K562 (cell line): ENCODE results near the gene FGFBP3. TPM values are rescaled to one million over a fixed set of nuclear protein-coding genes. Genes with fewer than 3 reads are reported as not detected.
A peak's percentile ranks its signal among the peaks of the same experiment; 100 is the strongest.

Experiments used
- ATAC-seq: fragments of 200-7000 bp; cut with Tn5 transposase; 3 replicates; pipeline ENCODE4 v1.9.1; 2020; ENCODE audit warnings: moderate library complexity
- BruUV-seq: library from RNA; stranded (reverse); fragments of 400-500 nt; replicated peaks from 2 replicates; lab custom pipeline; 2021; lab: Mats Ljungman, UMichigan
- CTCF ChIA-PET: fragments of 300-600 bp; formaldehyde crosslinking; extraction: SDS; loops from one replicate; lab custom pipeline; 2021; ENCODE audit warnings: low intra/inter-chr PET ratio; lab: Yijun Ruan, JAX
- POLR2A ChIA-PET: fragments of 300-600, 350-650 bp; sonication (Branson Sonifier 250); formaldehyde crosslinking; extraction: SDS; loops from one replicate; lab custom pipeline; 2021; ENCODE audit warnings: antibody characterized with exemption, inconsistent platforms; lab: Yijun Ruan, JAX
- DNase-seq, 4 experiments: peaks; one replicate each; pipeline versions ENCODE4 v3.0.0 to v3.0.0-alpha.2; 2011 to 2018; ENCODE audit warnings: low spot score in 3 of 4, mixed read lengths in 3 of 4; ENCODE audit errors: extremely low read depth in 1 of 4
- FAIRE-seq: peaks from 2 replicates; lab custom pipeline; 2011; peaks lifted over from hg19 to GRCh38; lab: Jason Lieb, UNC
- H2AFZ ChIP-seq: 2 replicates; pipeline ENCODE4 v1.6.0; 2011; ENCODE audit warnings: low read depth, low read length, control low read depth, inconsistent platforms
- H3K27ac ChIP-seq: fragments of 200-600 bp; 3 replicates; pipeline ENCODE4 v1.8.0; 2011; ENCODE audit warnings: low read depth, mild to moderate bottlenecking, control low read depth, inconsistent platforms, low read length, moderate library complexity, mixed read lengths; ENCODE audit errors: extremely low read depth
- H3K27me3 ChIP-seq, 2 experiments: fragments of 300-600 bp in 1 of 2; 2 replicates in 1 of 2; 3 replicates in 1 of 2; pipeline versions ENCODE4 v1.6.0 to v1.8.0; 2011; ENCODE audit warnings: inconsistent platforms in 2 of 2, low read length in 2 of 2, mild to moderate bottlenecking in 1 of 2, mixed read lengths in 1 of 2, moderate library complexity in 1 of 2; ENCODE audit not compliant: control insufficient read depth in 2 of 2, insufficient read depth in 2 of 2
- H3K36me3 ChIP-seq: fragments of 300-600 bp; 3 replicates; pipeline ENCODE4 v1.8.0; 2011; ENCODE audit warnings: mild to moderate bottlenecking, low read length, inconsistent platforms; ENCODE audit not compliant: control insufficient read depth, insufficient read depth
- H3K4me1 ChIP-seq, 2 experiments: fragments of 200-600 bp in 1 of 2; replicated peaks in 1 of 2; 2 replicates in 1 of 2; 3 replicates in 1 of 2; pipeline versions ENCODE4 v1.5.1 to v1.8.0; 2011; ENCODE audit warnings: inconsistent platforms in 2 of 2, low read length in 2 of 2, mild to moderate bottlenecking in 1 of 2, mixed read lengths in 1 of 2, moderate library complexity in 1 of 2; ENCODE audit not compliant: control insufficient read depth in 2 of 2, insufficient read depth in 2 of 2
- H3K4me2 ChIP-seq: 2 replicates; pipeline ENCODE4 v1.6.1; 2011; ENCODE audit warnings: low read length, control low read depth, inconsistent platforms, mixed read lengths; ENCODE audit not compliant: insufficient read depth
- H3K4me3 ChIP-seq: fragments of 200-600 bp; sonication (generic), shearing (Covaris generic); 2 replicates; pipeline ENCODE4 v1.5.1; 2016; ENCODE audit warnings: control low read depth, inconsistent platforms
- H3K79me2 ChIP-seq: fragments of 200-600 bp; 3 replicates; pipeline ENCODE4 v1.8.0; 2011; ENCODE audit warnings: low read length, inconsistent platforms; ENCODE audit not compliant: control insufficient read depth, insufficient read depth
- H3K9ac ChIP-seq, 2 experiments: 2 replicates each; pipeline versions ENCODE4 v1.6.0 to v1.6.1; 2011; ENCODE audit warnings: low read depth in 2 of 2, low read length in 2 of 2, control low read depth in 1 of 2, inconsistent platforms in 1 of 2, mild to moderate bottlenecking in 1 of 2, mixed read lengths in 1 of 2; ENCODE audit not compliant: insufficient read depth in 1 of 2
- H3K9me1 ChIP-seq: one replicate; pipeline ENCODE4 v1.6.0; 2011; ENCODE audit warnings: inconsistent platforms, mild to moderate bottlenecking, low read length, moderate library complexity; ENCODE audit not compliant: control insufficient read depth, insufficient read depth
- H3K9me3 ChIP-seq: replicated peaks from 2 replicates; pipeline ENCODE4 v1.5.1; 2011; ENCODE audit warnings: low read depth, low read length, inconsistent platforms; ENCODE audit not compliant: control insufficient read depth, insufficient read depth
- H4K20me1 ChIP-seq: replicated peaks from 2 replicates; pipeline ENCODE4 v1.6.1; 2011; ENCODE audit warnings: low read length, inconsistent platforms, mixed read lengths; ENCODE audit not compliant: control insufficient read depth, insufficient read depth
- E4F1 ChIP-seq: fragments of 250-450 bp; sonication (Bioruptor Pico); IDR thresholded peaks from 2 replicates; pipeline ENCODE4 v1.5.0; 2021; ENCODE audit warnings: mild to moderate bottlenecking, borderline replicate concordance
- ZNF644 ChIP-seq: fragments of 200-800 bp; sonication (Bioruptor generic); IDR thresholded peaks from 2 replicates; pipeline ENCODE4 v1.6.1; 2016; ENCODE audit warnings: low read depth, missing genetic modification characterization, missing compliant biosample characterization
- ZZZ3 ChIP-seq: fragments of 450-650 bp; IDR thresholded peaks from 2 replicates; pipeline ENCODE4 v1.6.1; 2016; ENCODE audit warnings: antibody characterized with exemption, mild to moderate bottlenecking, moderate library complexity
- WGBS: fragments of 100-300 bp; shearing (Covaris generic); methylation state at CpG from one replicate; pipeline ENCODE4 v1.1.6; 2016; ENCODE audit warnings: low coverage, mixed read lengths; ENCODE audit not compliant: insufficient coverage; ENCODE audit errors: missing lambda C conversion rate; 5-methylcytosine and 5-hydroxymethylcytosine counted together
- in situ Hi-C: fragments of 300-500 bp; cut with MboI; formaldehyde crosslinking; loops from 4 replicates; pipeline ENCODE4 v1.15.0; 2018; ENCODE audit warnings: inconsistent platforms, mixed read lengths
- intact Hi-C: fragments of 100-400 bp; cut with micrococcal nuclease; formaldehyde crosslinking; loops from 2 replicates; pipeline ENCODE4 v1.14.2; 2022
- polyA plus RNA-seq, 8 experiments: library from polyadenylated mRNA; depleted of rRNA in 4 of 8; stranded (reverse) in 5 of 8; unstranded in 3 of 8; fragments of >200 nt; fragmentation: Nextera tagmentation in 2 of 8; fragmentation: Illumina TruSeq in 1 of 8; extraction: Ambion mirVana in 2 of 8; extraction: Trizol in 1 of 8; gene quantifications; 2 replicates each; pipeline versions ENCODE4 v1.2.1 to v1.2.3, GENCODE V29; 2011 to 2014; ENCODE audit warnings: inconsistent platforms in 1 of 8, missing spikeins in 1 of 8
- total RNA-seq, 7 experiments: library from RNA; depleted of rRNA in 6 of 7; stranded (reverse); fragments of >200 nt in 6 of 7; fragmentation: Illumina TruSeq in 2 of 7; extraction: Trizol in 2 of 7; gene quantifications; 2 replicates each; pipeline versions ENCODE4 v1.2.1 to v1.2.3, GENCODE V29; 2011 to 2021; ENCODE audit warnings: low replicate concordance in 1 of 7

FGFBP3 gene
- total and polyA plus RNA-seq, 9 of the 15 experiments (the other 6 are each of a cell fraction or from before 2014, with no cell fraction given): 0.58 to 3.0 (median 1.5) TPM

DNA sequence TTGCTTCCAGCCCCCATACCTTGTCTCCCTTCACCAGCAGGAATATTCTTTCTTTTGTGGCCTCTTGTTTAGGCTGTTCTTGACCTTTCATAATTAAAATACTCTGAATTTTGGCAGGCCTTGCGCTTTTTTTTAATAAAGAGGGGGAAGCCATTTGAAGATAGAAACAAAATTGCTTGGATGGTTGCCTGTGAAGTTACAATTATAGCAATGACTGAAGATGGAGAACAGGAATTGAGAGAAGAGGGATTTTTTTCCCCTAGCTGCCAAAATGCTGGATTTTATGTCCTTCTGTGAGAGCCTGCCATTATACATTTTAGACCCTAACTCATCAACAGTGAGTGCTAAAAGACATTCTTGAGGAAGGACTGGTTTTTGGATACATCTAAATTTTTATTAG, 24.8 kb downstream of the FGFBP3 start:
- H3K4me3 ChIP-seq: no peak overlapping the region
- in situ Hi-C loops: no loop called here
- TF ChIP-seq E4F1 (CRISPR knock-in tag) (no peak), ZNF644 (no peak), ZZZ3 (no peak)
- TF ChIP-seq, all 486 proteins: peak for 0
- Histone ChIP-seq H3K4me2 (no peak overlapping the region), H3K9me3 (no peaks in the 10 kb centered on the region), H3K4me1 (peaks cover 0 to 5% of the 10 kb centered on the region in 2 experiments; a peak in 2 of 5 replicates), H3K9ac (no peak overlapping the region), H2AFZ (peak overlapping the region; percentile 92; the same call in 1 of the 2 replicates), H4K20me1 (no peaks in the 10 kb centered on the region), H3K27ac (no peak overlapping the region), H3K36me3 (no peaks in the 10 kb centered on the region), H3K27me3 (no peaks in the 10 kb centered on the region), H3K79me2 (no peaks in the 10 kb centered on the region), H3K9me1 (no peaks in the 10 kb centered on the region)
- FAIRE-seq: no peak
- intact Hi-C loops: no loop called here
- ChIA-PET POLR2A (no interaction called here), CTCF (no interaction called here)
- BruUV-seq: no TSS peak
- DNase-seq: no peak
- 70% methylated on average over 1 of the region's 1 CpG for WGBS
- ATAC-seq: no peak
